HepG2 (cell line): ENCODE results near the gene CYP2W1. TPM values are rescaled to one million over a fixed set of nuclear protein-coding genes. Genes with fewer than 3 reads are reported as not detected.
A peak's percentile ranks its signal among the peaks of the same experiment; 100 is the strongest.

Source experiments
- AKAP8 ChIP-seq: sonication (generic); formaldehyde crosslinking; IDR thresholded peaks from 2 replicates; pipeline ENCODE4 v1.5.1; 2020; ENCODE audit warnings: mild to moderate bottlenecking, missing genetic modification reagents
- CBFB ChIP-seq: sonication (generic); formaldehyde crosslinking; IDR thresholded peaks from 2 replicates; pipeline ENCODE4 v1.4.0; 2020; ENCODE audit warnings: missing genetic modification reagents
- CBX5 ChIP-seq: sonication (generic); formaldehyde crosslinking; IDR thresholded peaks from 2 replicates; pipeline ENCODE4 v1.4.0; 2020; ENCODE audit warnings: missing genetic modification reagents, borderline replicate concordance
- JARID2 ChIP-seq: sonication (generic); formaldehyde crosslinking; IDR thresholded peaks from 2 replicates; pipeline ENCODE4 v1.8.1; 2023; ENCODE audit warnings: missing genetic modification reagents, inconsistent platforms; ENCODE audit not compliant: insufficient replicate concordance
- RARA ChIP-seq: IDR thresholded peaks from 2 replicates; pipeline ENCODE4 v1.6.1; 2016; ENCODE audit warnings: missing genetic modification reagents, missing compliant biosample characterization
- STAG1 ChIP-seq: sonication (generic); formaldehyde crosslinking; IDR thresholded peaks from 2 replicates; pipeline ENCODE4 v1.4.0; 2020; ENCODE audit warnings: missing genetic modification reagents
- TEAD3 ChIP-seq: optimal IDR thresholded peaks from 2 replicates; pipeline ENCODE3; 2016; ENCODE audit warnings: borderline replicate concordance
- XRCC5 ChIP-seq: fragments of 200-400 bp; formaldehyde crosslinking; optimal IDR thresholded peaks from 2 replicates; pipeline ENCODE3; 2017; ENCODE audit warnings: mild to moderate bottlenecking, low read length
- ZC3H13 ChIP-seq: sonication (generic); formaldehyde crosslinking; IDR thresholded peaks from 2 replicates; pipeline ENCODE4 v1.8.1; 2023; ENCODE audit warnings: mild to moderate bottlenecking, missing genetic modification reagents, moderate library complexity
- ZNF558 ChIP-seq: sonication (generic); formaldehyde crosslinking; IDR thresholded peaks from 2 replicates; pipeline ENCODE4 v1.9.0; 2022; ENCODE audit warnings: mild to moderate bottlenecking, missing genetic modification reagents, borderline replicate concordance
- polyA plus RNA-seq, 8 experiments: library from polyadenylated mRNA; depleted of rRNA in 3 of 8; stranded (reverse) in 7 of 8; unstranded in 1 of 8; fragments of >200 nt; fragmentation: Illumina TruSeq in 4 of 8; extraction: Trizol in 4 of 8; gene quantifications; 2 replicates each; pipeline versions ENCODE4 v1.2.1 to v1.2.3, GENCODE V29; 2011 to 2016; ENCODE audit warnings: low read depth in 4 of 8, missing spikeins in 1 of 8, mixed read lengths in 1 of 8; ENCODE audit not compliant: insufficient read depth in 1 of 8
- total RNA-seq, 5 experiments: library from RNA; depleted of rRNA; stranded (reverse); fragments of >200 nt; fragmentation: Illumina TruSeq; extraction: Trizol; gene quantifications; 2 replicates each; pipeline ENCODE4 v1.2.3, GENCODE V29; 2016; ENCODE audit warnings: low read depth in 1 of 5
- TF ChIP-seq, protein P1 (sequence below), 2 experiments: sonication (generic) in 1 of 2; formaldehyde crosslinking in 1 of 2; IDR thresholded peaks; 2 replicates each; pipeline versions ENCODE4 v1.4.0 to v1.6.1; 2016 to 2020; ENCODE audit warnings: borderline replicate concordance in 1 of 2, low read depth in 1 of 2, mild to moderate bottlenecking in 1 of 2, missing genetic modification reagents in 1 of 2
- TF ChIP-seq, protein P2 (sequence below): sonication (generic); formaldehyde crosslinking; IDR thresholded peaks from 2 replicates; pipeline ENCODE4 v1.4.0; 2020; ENCODE audit warnings: missing genetic modification reagents
- TF ChIP-seq, protein P3 (sequence below): sonication (generic); formaldehyde crosslinking; IDR thresholded peaks from 2 replicates; pipeline ENCODE4 v1.4.0; 2020; ENCODE audit warnings: missing genetic modification reagents

Gene CYP2W1
- total and polyA plus RNA-seq, 2 of the 13 experiments (the other 11 are each of a cell fraction or from before 2014, with no cell fraction given), result 19.5 to 31.7 TPM

DNA sequence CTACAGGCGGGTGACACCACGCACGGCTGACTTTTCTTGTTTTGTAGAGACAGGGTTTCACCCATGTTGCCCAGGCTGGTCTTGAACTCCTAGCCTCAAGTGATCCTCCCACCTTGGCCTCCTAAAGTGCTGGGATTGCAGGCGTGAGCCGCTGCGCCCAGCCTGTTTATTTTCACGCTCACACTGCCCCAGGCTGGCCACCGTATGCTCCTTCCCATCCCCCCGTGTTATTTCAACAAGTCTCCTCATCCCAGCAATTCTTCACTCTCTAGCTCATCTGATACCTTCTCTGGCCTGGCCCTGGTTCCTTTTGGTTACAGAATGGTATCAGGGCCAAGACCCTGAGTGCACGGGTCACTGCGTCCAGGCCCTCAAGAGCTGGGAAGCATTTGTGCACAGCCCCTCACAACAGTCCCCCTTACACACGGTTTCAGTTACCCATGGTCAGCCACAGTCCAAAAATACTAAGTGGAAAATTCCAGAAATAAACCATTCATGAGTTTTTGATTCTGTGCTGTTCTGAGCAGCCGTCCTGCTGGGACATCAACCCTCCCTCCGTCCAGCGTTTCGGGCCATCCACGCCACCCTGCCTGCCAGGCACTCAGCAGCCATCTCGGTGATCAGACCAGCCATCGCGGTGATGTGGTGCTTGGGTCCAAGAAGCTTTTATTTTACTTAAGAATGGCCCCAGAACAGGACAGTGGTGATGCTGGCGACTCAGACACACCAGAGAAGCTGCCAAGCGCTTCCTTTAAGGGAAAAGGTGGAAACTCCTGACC, 16.5 kb upstream of the CYP2W1 start (continued):
- TF ChIP-seq STAG1 (CRISPR knock-in tag), result no peak
- TF ChIP-seq ZNF558 (CRISPR knock-in tag), result no peak
- no peak for TF ChIP-seq XRCC5
- TF ChIP-seq TEAD3, result peak; percentile 38
- peak; percentile 92 for TF ChIP-seq ZC3H13 (CRISPR knock-in tag)
- no peak for TF ChIP-seq RARA (CRISPR knock-in tag)
- TF ChIP-seq CBFB (CRISPR knock-in tag), result no peak
- TF ChIP-seq, protein P1, sequence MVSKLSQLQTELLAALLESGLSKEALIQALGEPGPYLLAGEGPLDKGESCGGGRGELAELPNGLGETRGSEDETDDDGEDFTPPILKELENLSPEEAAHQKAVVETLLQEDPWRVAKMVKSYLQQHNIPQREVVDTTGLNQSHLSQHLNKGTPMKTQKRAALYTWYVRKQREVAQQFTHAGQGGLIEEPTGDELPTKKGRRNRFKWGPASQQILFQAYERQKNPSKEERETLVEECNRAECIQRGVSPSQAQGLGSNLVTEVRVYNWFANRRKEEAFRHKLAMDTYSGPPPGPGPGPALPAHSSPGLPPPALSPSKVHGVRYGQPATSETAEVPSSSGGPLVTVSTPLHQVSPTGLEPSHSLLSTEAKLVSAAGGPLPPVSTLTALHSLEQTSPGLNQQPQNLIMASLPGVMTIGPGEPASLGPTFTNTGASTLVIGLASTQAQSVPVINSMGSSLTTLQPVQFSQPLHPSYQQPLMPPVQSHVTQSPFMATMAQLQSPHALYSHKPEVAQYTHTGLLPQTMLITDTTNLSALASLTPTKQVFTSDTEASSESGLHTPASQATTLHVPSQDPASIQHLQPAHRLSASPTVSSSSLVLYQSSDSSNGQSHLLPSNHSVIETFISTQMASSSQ (IDR thresholded peaks at IDR 0.05; ENCODE audit: low read depth), result no peak
- TF ChIP-seq, protein P1 (CRISPR knock-in tag; IDR thresholded peaks at IDR 0.05; ENCODE audit: borderline replicate concordance), result no peak
- TF ChIP-seq AKAP8 (CRISPR knock-in tag), result peak; percentile 24; the same call in 1 of the 2 replicates
- TF ChIP-seq, protein P2, sequence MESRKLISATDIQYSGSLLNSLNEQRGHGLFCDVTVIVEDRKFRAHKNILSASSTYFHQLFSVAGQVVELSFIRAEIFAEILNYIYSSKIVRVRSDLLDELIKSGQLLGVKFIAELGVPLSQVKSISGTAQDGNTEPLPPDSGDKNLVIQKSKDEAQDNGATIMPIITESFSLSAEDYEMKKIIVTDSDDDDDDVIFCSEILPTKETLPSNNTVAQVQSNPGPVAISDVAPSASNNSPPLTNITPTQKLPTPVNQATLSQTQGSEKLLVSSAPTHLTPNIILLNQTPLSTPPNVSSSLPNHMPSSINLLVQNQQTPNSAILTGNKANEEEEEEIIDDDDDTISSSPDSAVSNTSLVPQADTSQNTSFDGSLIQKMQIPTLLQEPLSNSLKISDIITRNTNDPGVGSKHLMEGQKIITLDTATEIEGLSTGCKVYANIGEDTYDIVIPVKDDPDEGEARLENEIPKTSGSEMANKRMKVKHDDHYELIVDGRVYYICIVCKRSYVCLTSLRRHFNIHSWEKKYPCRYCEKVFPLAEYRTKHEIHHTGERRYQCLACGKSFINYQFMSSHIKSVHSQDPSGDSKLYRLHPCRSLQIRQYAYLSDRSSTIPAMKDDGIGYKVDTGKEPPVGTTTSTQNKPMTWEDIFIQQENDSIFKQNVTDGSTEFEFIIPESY, result peak; percentile 83
- TF ChIP-seq, protein P3, sequence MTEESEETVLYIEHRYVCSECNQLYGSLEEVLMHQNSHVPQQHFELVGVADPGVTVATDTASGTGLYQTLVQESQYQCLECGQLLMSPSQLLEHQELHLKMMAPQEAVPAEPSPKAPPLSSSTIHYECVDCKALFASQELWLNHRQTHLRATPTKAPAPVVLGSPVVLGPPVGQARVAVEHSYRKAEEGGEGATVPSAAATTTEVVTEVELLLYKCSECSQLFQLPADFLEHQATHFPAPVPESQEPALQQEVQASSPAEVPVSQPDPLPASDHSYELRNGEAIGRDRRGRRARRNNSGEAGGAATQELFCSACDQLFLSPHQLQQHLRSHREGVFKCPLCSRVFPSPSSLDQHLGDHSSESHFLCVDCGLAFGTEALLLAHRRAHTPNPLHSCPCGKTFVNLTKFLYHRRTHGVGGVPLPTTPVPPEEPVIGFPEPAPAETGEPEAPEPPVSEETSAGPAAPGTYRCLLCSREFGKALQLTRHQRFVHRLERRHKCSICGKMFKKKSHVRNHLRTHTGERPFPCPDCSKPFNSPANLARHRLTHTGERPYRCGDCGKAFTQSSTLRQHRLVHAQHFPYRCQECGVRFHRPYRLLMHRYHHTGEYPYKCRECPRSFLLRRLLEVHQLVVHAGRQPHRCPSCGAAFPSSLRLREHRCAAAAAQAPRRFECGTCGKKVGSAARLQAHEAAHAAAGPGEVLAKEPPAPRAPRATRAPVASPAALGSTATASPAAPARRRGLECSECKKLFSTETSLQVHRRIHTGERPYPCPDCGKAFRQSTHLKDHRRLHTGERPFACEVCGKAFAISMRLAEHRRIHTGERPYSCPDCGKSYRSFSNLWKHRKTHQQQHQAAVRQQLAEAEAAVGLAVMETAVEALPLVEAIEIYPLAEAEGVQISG, result 0 out of 2 replicates have a peak, but pooled peaks have one; percentile 28
- no peak for TF ChIP-seq JARID2
- TF ChIP-seq CBX5 (CRISPR knock-in tag), result no peak
